HCT116 (cell line): ENCODE results near the gene MAML1. TPM values are rescaled to one million over a fixed set of nuclear protein-coding genes. Genes with fewer than 3 reads are reported as not detected.

ENCODE experiments used
- ATAC-seq: fragments of 200-7000 bp; cut with Tn5 transposase; 2 replicates; pipeline ENCODE4 v1.9.1; 2020; ENCODE audit warnings: mild to moderate bottlenecking, moderate library complexity
- BruUV-seq: library from RNA; stranded (reverse); fragments of 400-500 nt; replicated peaks from 2 replicates; lab custom pipeline; 2021; lab: Mats Ljungman, UMichigan
- CTCF ChIA-PET: fragments of 300-600 bp; sonication (Branson Sonifier 250); formaldehyde crosslinking; loops from one replicate; lab custom pipeline; 2021; ENCODE audit warnings: antibody characterized with exemption; lab: Charles Lee
- POLR2A ChIA-PET: fragments of 300-600, 350-600 bp; sonication (Branson Sonifier 250); formaldehyde crosslinking; loops from one replicate; lab custom pipeline; 2021; ENCODE audit warnings: antibody characterized with exemption; lab: Charles Lee
- RAD21 ChIA-PET, 2 experiments: fragments of 300-600 bp; sonication (Branson Sonifier 250); formaldehyde crosslinking; loops; one replicate each; lab custom pipeline; 2023; ENCODE audit warnings: low total read pairs in 2 of 2; ENCODE audit not compliant: uncharacterized antibody in 2 of 2, unreplicated experiment in 2 of 2, low non-redundant PET in 1 of 2; lab: Charles Lee
- DNase-seq: peaks from one replicate; pipeline ENCODE4 v3.0.0-alpha.2; 2010; ENCODE audit warnings: low read depth, low spot score
- H2AFZ ChIP-seq: fragments of 200-600 bp; shearing (Covaris generic), sonication (generic); 2 replicates; pipeline ENCODE4 v1.6.1; 2017; ENCODE audit warnings: low read depth, mixed run types, mixed read lengths, antibody characterized with exemption, low read length; ENCODE audit not compliant: poor library complexity, severe bottlenecking
- H3K27ac ChIP-seq: 2 replicates; pipeline ENCODE4 v1.5.1; 2012; ENCODE audit warnings: low read depth, low read length
- H3K27me3 ChIP-seq: fragments of 200-600 bp; sonication (generic); 2 replicates; pipeline ENCODE4 v1.6.1; 2016; ENCODE audit warnings: mixed run types, low read length, mixed read lengths; ENCODE audit not compliant: insufficient read depth
- H3K36me3 ChIP-seq, 2 experiments: fragments of 200-500 bp in 1 of 2; fragments of 200-600 bp in 1 of 2; sonication (Bioruptor generic) in 1 of 2; sonication (generic) in 1 of 2; 2 replicates each; pipeline versions ENCODE4 v1.5.1 to v1.6.1; 2014 to 2016; ENCODE audit warnings: low read length in 2 of 2, inconsistent platforms in 1 of 2, mixed read lengths in 1 of 2, mixed run types in 1 of 2; ENCODE audit not compliant: insufficient read depth in 2 of 2, control insufficient read depth in 1 of 2
- H3K4me1 ChIP-seq, 2 experiments: fragments of 200-600 bp in 1 of 2; sonication (generic) in 1 of 2; 2 replicates each; pipeline versions ENCODE4 v1.5.1 to v1.6.1; 2012 to 2017; ENCODE audit warnings: low read length in 2 of 2, inconsistent platforms in 1 of 2, mild to moderate bottlenecking in 1 of 2, mixed read lengths in 1 of 2, mixed run types in 1 of 2, moderate library complexity in 1 of 2; ENCODE audit not compliant: insufficient read depth in 2 of 2, control insufficient read depth in 1 of 2
- H3K4me2 ChIP-seq: fragments of 200-600 bp; sonication (generic); 2 replicates; pipeline ENCODE4 v1.6.1; 2017; ENCODE audit warnings: mixed run types, low read length, mixed read lengths
- H3K4me3 ChIP-seq, 2 experiments: fragments of 200-600 bp in 1 of 2; sonication (generic) in 1 of 2; replicated peaks in 1 of 2; 2 replicates each; pipeline ENCODE4 v1.5.1; 2011 to 2016; ENCODE audit warnings: low read length in 2 of 2, control low read depth in 1 of 2, low read depth in 1 of 2, mild to moderate bottlenecking in 1 of 2, mixed read lengths in 1 of 2, mixed run types in 1 of 2
- H3K79me2 ChIP-seq: fragments of 200-600 bp; sonication (generic); 2 replicates; pipeline ENCODE4 v1.6.1; 2017; ENCODE audit warnings: mild to moderate bottlenecking, mixed run types, low read length, moderate library complexity, mixed read lengths; ENCODE audit not compliant: insufficient read depth
- H3K9ac ChIP-seq: fragments of 200-600 bp; sonication (generic); 2 replicates; pipeline ENCODE4 v1.6.1; 2016; ENCODE audit warnings: low read length, mixed read lengths
- H3K9me2 ChIP-seq: fragments of 200-600 bp; sonication (generic), shearing (Covaris generic); 2 replicates; pipeline ENCODE4 v1.6.1; 2017; ENCODE audit warnings: mixed run types, mild to moderate bottlenecking, moderate library complexity; ENCODE audit not compliant: insufficient read depth
- H3K9me3 ChIP-seq, 2 experiments: fragments of 200-500 bp in 1 of 2; fragments of 200-600 bp in 1 of 2; sonication (Bioruptor generic) in 1 of 2; sonication (generic) in 1 of 2; 2 replicates each; pipeline ENCODE4 v1.6.1; 2014 to 2017; ENCODE audit warnings: low read length in 2 of 2, mixed read lengths in 2 of 2, inconsistent platforms in 1 of 2, low read depth in 1 of 2, mild to moderate bottlenecking in 1 of 2, mixed run types in 1 of 2, moderate library complexity in 1 of 2; ENCODE audit not compliant: control insufficient read depth in 1 of 2, insufficient read depth in 1 of 2
- H4K20me1 ChIP-seq: fragments of 200-600 bp; sonication (generic), shearing (Covaris generic); 2 replicates; pipeline ENCODE4 v1.6.1; 2017; ENCODE audit warnings: mixed run types, mild to moderate bottlenecking, moderate library complexity; ENCODE audit not compliant: insufficient read depth
- CBX3 ChIP-seq: IDR thresholded peaks from 2 replicates; pipeline ENCODE4 v1.6.1; 2012; ENCODE audit warnings: low read depth
- EZH2 ChIP-seq: fragments of 200-600 bp; sonication (generic); IDR thresholded peaks from 2 replicates; pipeline ENCODE4 v1.6.1; 2017; ENCODE audit warnings: antibody characterized with exemption, mixed run types
- POLR2A ChIP-seq: IDR thresholded peaks from 2 replicates; pipeline ENCODE4 v1.7.0; 2011; ENCODE audit warnings: borderline replicate concordance; ENCODE audit not compliant: insufficient read depth, insufficient read length; ENCODE audit errors: extremely low read depth
- POLR2AphosphoS5 ChIP-seq: IDR thresholded peaks from 2 replicates; pipeline ENCODE4 v1.6.1; 2011; ENCODE audit warnings: mild to moderate bottlenecking, low read depth, low read length, moderate library complexity
- TCF7L2 ChIP-seq: IDR thresholded peaks from 2 replicates; pipeline ENCODE4 v1.7.0; 2011; ENCODE audit warnings: borderline replicate concordance, inconsistent platforms; ENCODE audit not compliant: insufficient read depth, insufficient read length; ENCODE audit errors: extremely low read depth
- YY1 ChIP-seq: IDR thresholded peaks from 2 replicates; pipeline ENCODE4 v1.6.1; 2011; ENCODE audit warnings: low read length, low read depth, moderate library complexity, mild to moderate bottlenecking; ENCODE audit not compliant: insufficient replicate concordance; ENCODE audit errors: extremely low read depth
- ZFX ChIP-seq: fragments of 450-650 bp; IDR thresholded peaks from 2 replicates; pipeline ENCODE4 v1.6.1; 2017
- intact Hi-C: fragments of 100-400 bp; cut with micrococcal nuclease; formaldehyde crosslinking; loops from 2 replicates; pipeline ENCODE4 v1.10.0; 2022
- total RNA-seq: library from RNA; stranded (reverse); gene quantifications from one replicate; pipeline ENCODE4 v1.2.1, GENCODE V29; 2021; ENCODE audit not compliant: unreplicated experiment
- TF ChIP-seq, protein P1 (sequence below), 3 experiments: fragments of 200-600 bp in 1 of 3; sonication (generic) in 1 of 3; IDR thresholded peaks in 2 of 3; conservative IDR thresholded peaks in 1 of 3; 2 replicates each; pipeline ENCODE4 v1.5.1; 2012 to 2017; ENCODE audit warnings: low read depth in 2 of 3, low read length in 2 of 3, antibody characterized with exemption in 1 of 3, borderline replicate concordance in 1 of 3, control low read depth in 1 of 3, mild to moderate bottlenecking in 1 of 3, mixed read lengths in 1 of 3, mixed run types in 1 of 3, moderate library complexity in 1 of 3; ENCODE audit not compliant: insufficient read depth in 1 of 3
- TF ChIP-seq, protein P2 (sequence below): IDR thresholded peaks from 2 replicates; pipeline ENCODE4 v1.6.1; 2011; ENCODE audit warnings: mild to moderate bottlenecking, low read length, moderate library complexity; ENCODE audit not compliant: insufficient replicate concordance; ENCODE audit errors: extremely low read depth

Gene MAML1
- total RNA-seq, 1 experiment from 2014 or later: 29.5 TPM

- TF ChIP-seq, protein P1, sequence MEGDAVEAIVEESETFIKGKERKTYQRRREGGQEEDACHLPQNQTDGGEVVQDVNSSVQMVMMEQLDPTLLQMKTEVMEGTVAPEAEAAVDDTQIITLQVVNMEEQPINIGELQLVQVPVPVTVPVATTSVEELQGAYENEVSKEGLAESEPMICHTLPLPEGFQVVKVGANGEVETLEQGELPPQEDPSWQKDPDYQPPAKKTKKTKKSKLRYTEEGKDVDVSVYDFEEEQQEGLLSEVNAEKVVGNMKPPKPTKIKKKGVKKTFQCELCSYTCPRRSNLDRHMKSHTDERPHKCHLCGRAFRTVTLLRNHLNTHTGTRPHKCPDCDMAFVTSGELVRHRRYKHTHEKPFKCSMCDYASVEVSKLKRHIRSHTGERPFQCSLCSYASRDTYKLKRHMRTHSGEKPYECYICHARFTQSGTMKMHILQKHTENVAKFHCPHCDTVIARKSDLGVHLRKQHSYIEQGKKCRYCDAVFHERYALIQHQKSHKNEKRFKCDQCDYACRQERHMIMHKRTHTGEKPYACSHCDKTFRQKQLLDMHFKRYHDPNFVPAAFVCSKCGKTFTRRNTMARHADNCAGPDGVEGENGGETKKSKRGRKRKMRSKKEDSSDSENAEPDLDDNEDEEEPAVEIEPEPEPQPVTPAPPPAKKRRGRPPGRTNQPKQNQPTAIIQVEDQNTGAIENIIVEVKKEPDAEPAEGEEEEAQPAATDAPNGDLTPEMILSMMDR (IDR thresholded peaks at IDR 0.05 in 2 of 3, conservative IDR thresholded peaks at IDR 0.05 in 1 of 3; ENCODE audit: borderline replicate concordance in 1 of 3, insufficient read depth in 1 of 3, low read depth in 2 of 3, low read length in 2 of 3): no peak
- TF ChIP-seq POLR2A: no peak
Measured at GRCh38 chr5:179764056-179764455, 31.4 kb downstream of the MAML1 start (continued).

- Histone ChIP-seq H3K9me3 (no peaks in the 10 kb centered on the region), H3K4me1 (peaks cover 11 to 32% of the 10 kb centered on the region in 2 experiments), H3K9me2 (no peaks in the 10 kb centered on the region), H3K36me3 (peaks cover 17 to 19% of the 10 kb centered on the region in 2 experiments; a peak in 3 of 4 replicates), H2AFZ (no peak overlapping the region), H3K79me2 (peaks cover 68% of the 10 kb centered on the region), H3K27me3 (no peaks in the 10 kb centered on the region), H3K4me3 (no peak overlapping the region), H3K4me2 (no peak overlapping the region), H3K27ac (no peak overlapping the region), H4K20me1 (peaks cover 9% of the 10 kb centered on the region; the same call in 1 of the 2 replicates), H3K9ac (no peak overlapping the region)
- BruUV-seq: no TSS peak
- DNase-seq: no peak
- ChIA-PET RAD21 (no interaction called here), POLR2A (no interaction called here), CTCF (no interaction called here)
- TF ChIP-seq POLR2A (no peak), CBX3 (no peak), EZH2 (no peak), POLR2AphosphoS5 (no peak), ZFX (no peak), YY1 (no peak), TCF7L2 (no peak)
- TF ChIP-seq, protein P2, sequence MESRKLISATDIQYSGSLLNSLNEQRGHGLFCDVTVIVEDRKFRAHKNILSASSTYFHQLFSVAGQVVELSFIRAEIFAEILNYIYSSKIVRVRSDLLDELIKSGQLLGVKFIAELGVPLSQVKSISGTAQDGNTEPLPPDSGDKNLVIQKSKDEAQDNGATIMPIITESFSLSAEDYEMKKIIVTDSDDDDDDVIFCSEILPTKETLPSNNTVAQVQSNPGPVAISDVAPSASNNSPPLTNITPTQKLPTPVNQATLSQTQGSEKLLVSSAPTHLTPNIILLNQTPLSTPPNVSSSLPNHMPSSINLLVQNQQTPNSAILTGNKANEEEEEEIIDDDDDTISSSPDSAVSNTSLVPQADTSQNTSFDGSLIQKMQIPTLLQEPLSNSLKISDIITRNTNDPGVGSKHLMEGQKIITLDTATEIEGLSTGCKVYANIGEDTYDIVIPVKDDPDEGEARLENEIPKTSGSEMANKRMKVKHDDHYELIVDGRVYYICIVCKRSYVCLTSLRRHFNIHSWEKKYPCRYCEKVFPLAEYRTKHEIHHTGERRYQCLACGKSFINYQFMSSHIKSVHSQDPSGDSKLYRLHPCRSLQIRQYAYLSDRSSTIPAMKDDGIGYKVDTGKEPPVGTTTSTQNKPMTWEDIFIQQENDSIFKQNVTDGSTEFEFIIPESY: no peak
- TF ChIP-seq, protein P1 (IDR thresholded peaks at IDR 0.05 in 2 of 3, conservative IDR thresholded peaks at IDR 0.05 in 1 of 3; ENCODE audit: borderline replicate concordance in 1 of 3, insufficient read depth in 1 of 3, low read depth in 2 of 3, low read length in 2 of 3): no peak
- intact Hi-C loops: loop anchor here (10.0 kb wide), 1 partner anchor 219 kb away; no protein-coding TSS in a partner anchor
- ATAC-seq: no peak
Measured at GRCh38 chr5:179765400-179765799, 32.8 kb downstream of the MAML1 start.
